ENCODE measurements around the gene ZBED2.

- TF ChIP-seq ZNF302 (tag by site-specific recombination; IDR thresholded peaks at IDR 0.05; ENCODE audit: low read depth) = no peak
- no peak for TF ChIP-seq ATF2 (tag by site-specific recombination; IDR thresholded peaks at IDR 0.05; ENCODE audit: low read depth)
- TF ChIP-seq, protein P1, sequence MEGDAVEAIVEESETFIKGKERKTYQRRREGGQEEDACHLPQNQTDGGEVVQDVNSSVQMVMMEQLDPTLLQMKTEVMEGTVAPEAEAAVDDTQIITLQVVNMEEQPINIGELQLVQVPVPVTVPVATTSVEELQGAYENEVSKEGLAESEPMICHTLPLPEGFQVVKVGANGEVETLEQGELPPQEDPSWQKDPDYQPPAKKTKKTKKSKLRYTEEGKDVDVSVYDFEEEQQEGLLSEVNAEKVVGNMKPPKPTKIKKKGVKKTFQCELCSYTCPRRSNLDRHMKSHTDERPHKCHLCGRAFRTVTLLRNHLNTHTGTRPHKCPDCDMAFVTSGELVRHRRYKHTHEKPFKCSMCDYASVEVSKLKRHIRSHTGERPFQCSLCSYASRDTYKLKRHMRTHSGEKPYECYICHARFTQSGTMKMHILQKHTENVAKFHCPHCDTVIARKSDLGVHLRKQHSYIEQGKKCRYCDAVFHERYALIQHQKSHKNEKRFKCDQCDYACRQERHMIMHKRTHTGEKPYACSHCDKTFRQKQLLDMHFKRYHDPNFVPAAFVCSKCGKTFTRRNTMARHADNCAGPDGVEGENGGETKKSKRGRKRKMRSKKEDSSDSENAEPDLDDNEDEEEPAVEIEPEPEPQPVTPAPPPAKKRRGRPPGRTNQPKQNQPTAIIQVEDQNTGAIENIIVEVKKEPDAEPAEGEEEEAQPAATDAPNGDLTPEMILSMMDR (tag by site-specific recombination; IDR thresholded peaks at IDR 0.05) = no peak
- TF ChIP-seq ZNF274 (IDR thresholded peaks at IDR 0.05; ENCODE audit: low read length) = no peak
- no peak for TF ChIP-seq ZNF274 (tag by site-specific recombination; IDR thresholded peaks at IDR 0.05; ENCODE audit: borderline replicate concordance)
- TF ChIP-seq ZNF529 (tag by site-specific recombination; IDR thresholded peaks at IDR 0.05; ENCODE audit: insufficient replicate concordance) = no peak
- no peak for TF ChIP-seq SP2 (tag by site-specific recombination; IDR thresholded peaks at IDR 0.05)
- TF ChIP-seq ZNF174 (tag by site-specific recombination; IDR thresholded peaks at IDR 0.05) = no peak
Measured at GRCh38 chr3:111601810-111602209, 6.7 kb upstream of the ZBED2 start.
